Fibroblast of lung (primary cell): ENCODE data around the gene STARD3NL.

Experiments
- EZH2 ChIP-seq: IDR thresholded peaks from 2 replicates; pipeline ENCODE4 v1.5.1; 2012; ENCODE audit warnings: low read length, control low read depth, mild to moderate bottlenecking; ENCODE audit errors: missing control alignments
- TF ChIP-seq, protein P1 (sequence below), 2 donors: IDR thresholded peaks in 1 of 2; conservative IDR thresholded peaks in 1 of 2; 1 replicate in 1 of 2; 2 replicates in 1 of 2; pipeline ENCODE4 v1.5.1; 2011 to 2012; ENCODE audit warnings: low read length in 2 of 2, control low read depth in 1 of 2, inconsistent platforms in 1 of 2, low read depth in 1 of 2, mild to moderate bottlenecking in 1 of 2

DNA sequence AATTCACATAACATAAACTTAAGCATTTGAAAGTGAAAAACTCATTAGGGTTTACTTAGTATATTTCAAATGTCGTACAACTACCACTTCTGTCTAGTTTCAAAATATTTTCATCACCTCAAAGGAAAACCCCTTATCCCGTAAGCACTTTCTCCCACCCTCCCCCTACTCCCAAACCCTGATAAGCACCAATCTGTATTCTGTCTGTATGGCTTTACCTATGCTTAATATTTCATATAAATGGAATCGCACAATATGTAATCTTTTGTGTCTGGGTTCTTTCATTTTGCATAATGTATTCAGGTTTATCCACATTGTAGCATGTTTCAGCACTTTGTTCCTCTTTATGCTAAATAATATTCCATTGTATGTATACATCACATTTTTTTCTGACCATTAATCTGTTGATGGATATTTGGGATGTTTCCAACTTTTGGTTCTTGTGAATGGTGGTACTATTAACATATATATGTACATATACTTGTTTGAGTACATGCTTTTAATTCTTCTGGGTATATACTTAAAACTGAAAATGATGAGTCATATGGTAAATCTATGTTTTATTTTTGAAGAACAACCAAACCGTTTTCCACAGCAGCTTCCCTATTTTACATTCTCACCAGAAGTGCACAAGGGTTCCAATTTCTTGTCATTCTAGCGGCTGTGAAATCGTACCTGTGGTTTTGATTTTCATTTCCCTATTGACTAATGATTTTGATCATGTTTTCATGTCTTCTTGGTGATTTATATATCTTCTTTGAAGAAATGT lies 6.2 kb upstream of the STARD3NL start:
- TF ChIP-seq, protein P1, sequence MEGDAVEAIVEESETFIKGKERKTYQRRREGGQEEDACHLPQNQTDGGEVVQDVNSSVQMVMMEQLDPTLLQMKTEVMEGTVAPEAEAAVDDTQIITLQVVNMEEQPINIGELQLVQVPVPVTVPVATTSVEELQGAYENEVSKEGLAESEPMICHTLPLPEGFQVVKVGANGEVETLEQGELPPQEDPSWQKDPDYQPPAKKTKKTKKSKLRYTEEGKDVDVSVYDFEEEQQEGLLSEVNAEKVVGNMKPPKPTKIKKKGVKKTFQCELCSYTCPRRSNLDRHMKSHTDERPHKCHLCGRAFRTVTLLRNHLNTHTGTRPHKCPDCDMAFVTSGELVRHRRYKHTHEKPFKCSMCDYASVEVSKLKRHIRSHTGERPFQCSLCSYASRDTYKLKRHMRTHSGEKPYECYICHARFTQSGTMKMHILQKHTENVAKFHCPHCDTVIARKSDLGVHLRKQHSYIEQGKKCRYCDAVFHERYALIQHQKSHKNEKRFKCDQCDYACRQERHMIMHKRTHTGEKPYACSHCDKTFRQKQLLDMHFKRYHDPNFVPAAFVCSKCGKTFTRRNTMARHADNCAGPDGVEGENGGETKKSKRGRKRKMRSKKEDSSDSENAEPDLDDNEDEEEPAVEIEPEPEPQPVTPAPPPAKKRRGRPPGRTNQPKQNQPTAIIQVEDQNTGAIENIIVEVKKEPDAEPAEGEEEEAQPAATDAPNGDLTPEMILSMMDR (conservative IDR thresholded peaks at IDR 0.05 in 1 of 2, IDR thresholded peaks at IDR 0.05 in 1 of 2; ENCODE audit: low read depth in 1 of 2, low read length in 2 of 2), result no peak
- no peak for TF ChIP-seq EZH2
